Measurements from ENCODE around the gene TSPAN32.

TSPAN32 gene

GRCh38 chr11:2305788-2306451, 4.1 kb downstream of the TSPAN32 start:
- DNase-seq: peak; percentile 7

GRCh38 chr11:2306452-2306823, 4.6 kb downstream of the TSPAN32 start:
- DNase-seq: peak; percentile 65

GRCh38 chr11:2306877-2307500, 5.2 kb downstream of the TSPAN32 start:
- DNase-seq: peak; percentile 16

GRCh38 chr11:2307501-2308331, 5.9 kb downstream of the TSPAN32 start:
- no peak for DNase-seq

- no peak for DNase-seq
These were observed 6.9 kb downstream of the TSPAN32 start for GRCh38 chr11:2308713-2309112.

- DNase-seq: no peak
These were observed 7.6 kb downstream of the TSPAN32 start for GRCh38 chr11:2309251-2310072.

- no peak for DNase-seq
These were observed 8.4 kb downstream of the TSPAN32 start for GRCh38 chr11:2310073-2310785.

GRCh38 chr11:2310786-2311352, 9.1 kb downstream of the TSPAN32 start:
- no peak for DNase-seq

- DNase-seq: no peak
These were observed 9.7 kb downstream of the TSPAN32 start for GRCh38 chr11:2311353-2312133.

- DNase-seq: peak; percentile 71
These were observed 10.6 kb downstream of the TSPAN32 start for GRCh38 chr11:2312232-2313042.

- no peak for DNase-seq
These were observed 11.5 kb downstream of the TSPAN32 start for GRCh38 chr11:2313051-2313951.

- DNase-seq: no peak
These were observed 12.3 kb downstream of the TSPAN32 start for GRCh38 chr11:2314136-2314524.

GRCh38 chr11:2314525-2315394, 12.9 kb downstream of the TSPAN32 start:
- DNase-seq: peak; percentile 72

GRCh38 chr11:2315395-2316168, 13.8 kb downstream of the TSPAN32 start:
- no peak for DNase-seq

GRCh38 chr11:2316169-2316962, 14.6 kb downstream of the TSPAN32 start:
- no peak for DNase-seq

GRCh38 chr11:2316963-2317244, 15.1 kb downstream of the TSPAN32 start:
- no peak for DNase-seq
